GM12878 (cell line): ENCODE results near the gene TGFB1. TPM values are rescaled to one million over a fixed set of nuclear protein-coding genes. Genes with fewer than 3 reads are reported as not detected.

Experiments used
- CREM ChIP-seq: IDR thresholded peaks from 2 replicates; pipeline ENCODE4 v1.6.1; 2014; ENCODE audit warnings: antibody characterized with exemption, low read depth
- EP300 ChIP-seq, 2 experiments: fragments of 150-350 bp in 1 of 2; IDR thresholded peaks; 2 replicates each; pipeline ENCODE4 v1.6.1; 2011 to 2012; ENCODE audit warnings: low read depth in 2 of 2, low read length in 2 of 2, borderline replicate concordance in 1 of 2, improper control_type of control experiment in 1 of 2, inconsistent platforms in 1 of 2; ENCODE audit not compliant: control insufficient read depth in 1 of 2
- ESRRA ChIP-seq: IDR thresholded peaks from 2 replicates; pipeline ENCODE4 v1.6.1; 2012; ENCODE audit warnings: mild to moderate bottlenecking, low read length, improper control_type of control experiment
- HDAC6 ChIP-seq: fragments of 200-600 bp; sonication (generic); IDR thresholded peaks from one replicate; pipeline ENCODE4 v1.8.0; 2017; ENCODE audit warnings: antibody characterized with exemption; ENCODE audit not compliant: unreplicated experiment
- IKZF2 ChIP-seq, 2 experiments: fragments of 450-650 bp; IDR thresholded peaks; 2 replicates each; pipeline ENCODE4 v1.6.1; 2017; ENCODE audit warnings: mild to moderate bottlenecking in 2 of 2, moderate library complexity in 2 of 2
- KLF5 ChIP-seq: fragments of 450-650 bp; IDR thresholded peaks from 2 replicates; pipeline ENCODE4 v1.6.1; 2014; ENCODE audit warnings: mild to moderate bottlenecking; ENCODE audit not compliant: partially characterized antibody
- LARP7 ChIP-seq: fragments of 450-650 bp; IDR thresholded peaks from 2 replicates; pipeline ENCODE4 v1.6.1; 2017; ENCODE audit warnings: mild to moderate bottlenecking
- MXI1 ChIP-seq: fragments of 150-350 bp; IDR thresholded peaks from 2 replicates; pipeline ENCODE4 v1.6.1; 2011; ENCODE audit warnings: low read depth, mild to moderate bottlenecking, inconsistent platforms, low read length, improper control_type of control experiment
- MYC ChIP-seq: IDR thresholded peaks from 2 replicates; pipeline ENCODE4 v1.6.1; 2011; ENCODE audit warnings: mild to moderate bottlenecking, low read length, moderate library complexity, inconsistent platforms; ENCODE audit not compliant: insufficient read depth, insufficient replicate concordance, insufficient read length, severe bottlenecking
- NFYA ChIP-seq: IDR thresholded peaks from 2 replicates; pipeline ENCODE4 v1.6.1; 2011; ENCODE audit warnings: low read depth, mild to moderate bottlenecking, low read length, improper control_type of control experiment, borderline replicate concordance
- NFYB ChIP-seq: IDR thresholded peaks from 2 replicates; pipeline ENCODE4 v1.6.1; 2011; ENCODE audit warnings: low read depth, mild to moderate bottlenecking, low read length, improper control_type of control experiment, moderate library complexity; ENCODE audit not compliant: insufficient read depth
- SP1 ChIP-seq: IDR thresholded peaks from one replicate; pipeline ENCODE4 v1.6.1; 2011; ENCODE audit warnings: low read depth, low read length
- SRF ChIP-seq, 2 experiments: IDR thresholded peaks; 2 replicates each; pipeline ENCODE4 v1.6.1; 2011; ENCODE audit warnings: low read depth in 2 of 2, low read length in 2 of 2, mild to moderate bottlenecking in 1 of 2, moderate library complexity in 1 of 2
- STAT1 ChIP-seq: fragments of 450-650 bp; conservative IDR thresholded peaks from 2 replicates; pipeline ENCODE4 v1.6.1; 2014; ENCODE audit warnings: antibody characterized with exemption, mild to moderate bottlenecking
- TCF12 ChIP-seq: IDR thresholded peaks from 2 replicates; pipeline ENCODE4 v1.6.1; 2011; ENCODE audit warnings: low read depth, mild to moderate bottlenecking, low read length
- TCF3 ChIP-seq: IDR thresholded peaks from 2 replicates; pipeline ENCODE4 v1.6.1; 2012; ENCODE audit warnings: low read depth, mild to moderate bottlenecking, low read length, borderline replicate concordance; ENCODE audit not compliant: insufficient read depth
- TCF7 ChIP-seq: IDR thresholded peaks from 2 replicates; pipeline ENCODE4 v1.6.1; 2014; ENCODE audit warnings: antibody characterized with exemption, borderline replicate concordance
- ZNF217 ChIP-seq: fragments of 450-650 bp; IDR thresholded peaks from 2 replicates; pipeline ENCODE4 v1.6.1; 2017; ENCODE audit warnings: antibody characterized with exemption, mild to moderate bottlenecking
- polyA plus RNA-seq, 11 experiments: library from polyadenylated mRNA; depleted of rRNA in 4 of 11; unstranded in 6 of 11; stranded (reverse) in 5 of 11; fragments of >200 nt; fragmentation: Nextera tagmentation in 4 of 11; fragmentation: Illumina TruSeq in 1 of 11; extraction: Ambion mirVana in 4 of 11; extraction: Trizol in 1 of 11; gene quantifications; 1 replicate in 1 of 11; 2 replicates in 10 of 11; pipeline versions ENCODE4 v1.2.1 to v1.2.3, GENCODE V29; 2011 to 2016; ENCODE audit warnings: inconsistent platforms in 2 of 11, missing spikeins in 2 of 11, low read depth in 1 of 11
- total RNA-seq, 4 experiments: library from RNA; depleted of rRNA in 3 of 4; stranded (reverse); fragments of >200 nt in 3 of 4; fragmentation: Illumina TruSeq in 1 of 4; extraction: Trizol in 1 of 4; gene quantifications; 2 replicates each; pipeline versions ENCODE4 v1.2.1 to v1.2.3, GENCODE V29; 2013 to 2021
- TF ChIP-seq, protein P1 (sequence below): fragments of 450-650 bp; IDR thresholded peaks from 2 replicates; pipeline ENCODE4 v1.6.1; 2016; ENCODE audit warnings: mild to moderate bottlenecking
- TF ChIP-seq, protein P2 (sequence below): IDR thresholded peaks from 2 replicates; pipeline ENCODE4 v1.6.1; 2012; ENCODE audit warnings: low read depth, low read length, improper control_type of control experiment
- TF ChIP-seq, protein P3 (sequence below): fragments of 450-650 bp; IDR thresholded peaks from 2 replicates; pipeline ENCODE4 v1.6.1; 2014; ENCODE audit warnings: mild to moderate bottlenecking
- TF ChIP-seq, protein P4 (sequence below): fragments of 450-650 bp; IDR thresholded peaks from 2 replicates; pipeline ENCODE4 v1.6.1; 2017; ENCODE audit warnings: mild to moderate bottlenecking, low read depth, inconsistent platforms; ENCODE audit not compliant: poor library complexity, severe bottlenecking

TGFB1 gene
- total and polyA plus RNA-seq, 10 of the 15 experiments (the other 5 are each of a cell fraction or from before 2014, with no cell fraction given): 0.23 to 120 (median 10.9) TPM

DNA sequence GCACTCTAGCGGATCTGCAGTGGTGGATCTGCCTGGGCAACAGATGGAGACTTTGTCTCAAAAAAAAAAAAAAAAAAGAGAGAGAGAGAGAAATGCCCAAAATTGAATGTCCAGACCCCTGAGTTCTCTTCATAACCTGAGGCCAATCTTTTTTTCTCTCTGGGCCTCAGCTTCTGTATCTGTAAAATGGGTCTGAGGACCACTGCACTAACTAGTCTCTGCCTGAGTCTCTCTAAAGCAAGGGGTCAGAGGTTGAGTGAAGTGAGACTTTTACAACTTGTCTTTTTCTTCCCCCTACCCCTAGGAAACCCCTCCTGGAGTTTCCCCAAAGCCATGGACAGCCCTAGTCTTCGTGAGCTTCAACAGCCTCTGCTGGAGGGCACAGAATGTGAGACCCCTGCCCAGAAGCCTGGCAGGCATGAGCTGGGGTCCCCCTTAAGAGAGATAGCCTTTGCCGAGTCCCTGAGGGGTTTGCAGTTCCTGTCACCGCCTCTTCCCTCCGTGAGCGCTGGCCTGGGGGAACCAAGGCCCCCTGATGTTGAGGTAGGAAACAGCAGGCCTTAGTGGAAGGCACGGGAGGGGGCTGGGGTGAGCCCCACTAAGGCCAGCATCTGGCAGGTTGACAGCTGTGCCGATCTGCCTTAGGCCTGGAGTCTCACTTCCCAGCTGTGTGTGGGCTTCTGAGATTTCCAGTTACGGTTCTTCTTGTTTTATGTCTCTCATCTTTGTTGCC lies 24.4 kb upstream of the TGFB1 start (continued):
- TF ChIP-seq EP300 (IDR thresholded peaks at IDR 0.05; ENCODE audit: borderline replicate concordance in 1 of 2, control insufficient read depth in 1 of 2, low read depth in 2 of 2, low read length in 2 of 2) (no peak), MYC (no peak), STAT1 (no peak), ZNF217 (no peak), SRF (IDR thresholded peaks at IDR 0.05; ENCODE audit: low read depth in 2 of 2, low read length in 2 of 2) (no peak), CREM (no peak), TCF3 (peak; percentile 78; the same call in 1 of the 2 replicates), MXI1 (no peak), TCF12 (peak; percentile 92), HDAC6 (no peak), TCF7 (no peak), LARP7 (no peak), KLF5 (no peak), IKZF2 (IDR thresholded peaks at IDR 0.05) (peak in 1 of 2 experiments; percentile 19; a peak in 1 of 4 replicates), ESRRA (no peak), NFYB (no peak), NFYA (no peak), SP1 (no peak)
- TF ChIP-seq, protein P1, sequence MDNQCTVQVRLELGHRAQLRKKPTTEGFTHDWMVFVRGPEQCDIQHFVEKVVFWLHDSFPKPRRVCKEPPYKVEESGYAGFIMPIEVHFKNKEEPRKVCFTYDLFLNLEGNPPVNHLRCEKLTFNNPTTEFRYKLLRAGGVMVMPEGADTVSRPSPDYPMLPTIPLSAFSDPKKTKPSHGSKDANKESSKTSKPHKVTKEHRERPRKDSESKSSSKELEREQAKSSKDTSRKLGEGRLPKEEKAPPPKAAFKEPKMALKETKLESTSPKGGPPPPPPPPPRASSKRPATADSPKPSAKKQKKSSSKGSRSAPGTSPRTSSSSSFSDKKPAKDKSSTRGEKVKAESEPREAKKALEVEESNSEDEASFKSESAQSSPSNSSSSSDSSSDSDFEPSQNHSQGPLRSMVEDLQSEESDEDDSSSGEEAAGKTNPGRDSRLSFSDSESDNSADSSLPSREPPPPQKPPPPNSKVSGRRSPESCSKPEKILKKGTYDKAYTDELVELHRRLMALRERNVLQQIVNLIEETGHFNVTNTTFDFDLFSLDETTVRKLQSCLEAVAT: no peak
- TF ChIP-seq, protein P2, sequence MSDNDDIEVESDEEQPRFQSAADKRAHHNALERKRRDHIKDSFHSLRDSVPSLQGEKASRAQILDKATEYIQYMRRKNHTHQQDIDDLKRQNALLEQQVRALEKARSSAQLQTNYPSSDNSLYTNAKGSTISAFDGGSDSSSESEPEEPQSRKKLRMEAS: no peak
- TF ChIP-seq, protein P3, sequence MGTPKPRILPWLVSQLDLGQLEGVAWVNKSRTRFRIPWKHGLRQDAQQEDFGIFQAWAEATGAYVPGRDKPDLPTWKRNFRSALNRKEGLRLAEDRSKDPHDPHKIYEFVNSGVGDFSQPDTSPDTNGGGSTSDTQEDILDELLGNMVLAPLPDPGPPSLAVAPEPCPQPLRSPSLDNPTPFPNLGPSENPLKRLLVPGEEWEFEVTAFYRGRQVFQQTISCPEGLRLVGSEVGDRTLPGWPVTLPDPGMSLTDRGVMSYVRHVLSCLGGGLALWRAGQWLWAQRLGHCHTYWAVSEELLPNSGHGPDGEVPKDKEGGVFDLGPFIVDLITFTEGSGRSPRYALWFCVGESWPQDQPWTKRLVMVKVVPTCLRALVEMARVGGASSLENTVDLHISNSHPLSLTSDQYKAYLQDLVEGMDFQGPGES: no peak
- TF ChIP-seq, protein P4, sequence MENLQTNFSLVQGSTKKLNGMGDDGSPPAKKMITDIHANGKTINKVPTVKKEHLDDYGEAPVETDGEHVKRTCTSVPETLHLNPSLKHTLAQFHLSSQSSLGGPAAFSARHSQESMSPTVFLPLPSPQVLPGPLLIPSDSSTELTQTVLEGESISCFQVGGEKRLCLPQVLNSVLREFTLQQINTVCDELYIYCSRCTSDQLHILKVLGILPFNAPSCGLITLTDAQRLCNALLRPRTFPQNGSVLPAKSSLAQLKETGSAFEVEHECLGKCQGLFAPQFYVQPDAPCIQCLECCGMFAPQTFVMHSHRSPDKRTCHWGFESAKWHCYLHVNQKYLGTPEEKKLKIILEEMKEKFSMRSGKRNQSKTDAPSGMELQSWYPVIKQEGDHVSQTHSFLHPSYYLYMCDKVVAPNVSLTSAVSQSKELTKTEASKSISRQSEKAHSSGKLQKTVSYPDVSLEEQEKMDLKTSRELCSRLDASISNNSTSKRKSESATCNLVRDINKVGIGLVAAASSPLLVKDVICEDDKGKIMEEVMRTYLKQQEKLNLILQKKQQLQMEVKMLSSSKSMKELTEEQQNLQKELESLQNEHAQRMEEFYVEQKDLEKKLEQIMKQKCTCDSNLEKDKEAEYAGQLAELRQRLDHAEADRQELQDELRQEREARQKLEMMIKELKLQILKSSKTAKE: no peak
